Transverse colon (tissue), 3 donors: ENCODE data around the gene HHLA2.

Experiments
- EP300 ChIP-seq: sonication (generic); formaldehyde crosslinking; IDR thresholded peaks from one replicate; pipeline ENCODE4 v1.6.1; 2017; ENCODE audit warnings: antibody characterized with exemption, low read depth
- POLR2A ChIP-seq: fragments of 450-650 bp; IDR thresholded peaks from one replicate; pipeline ENCODE4 v1.6.1; 2016; ENCODE audit warnings: antibody characterized with exemption, mild to moderate bottlenecking, moderate library complexity
- TF ChIP-seq, protein P1 (sequence below), 5 experiments: fragments of 200-600 bp in 3 of 5; fragments of 450-650 bp in 2 of 5; sonication (generic) in 3 of 5; IDR thresholded peaks; 1 replicate in 2 of 5; 2 replicates in 3 of 5; pipeline ENCODE4 v1.5.1; 2016 to 2017; ENCODE audit warnings: antibody characterized with exemption in 5 of 5, inconsistent platforms in 3 of 5, mild to moderate bottlenecking in 2 of 5, moderate library complexity in 1 of 5

- TF ChIP-seq, protein P1, sequence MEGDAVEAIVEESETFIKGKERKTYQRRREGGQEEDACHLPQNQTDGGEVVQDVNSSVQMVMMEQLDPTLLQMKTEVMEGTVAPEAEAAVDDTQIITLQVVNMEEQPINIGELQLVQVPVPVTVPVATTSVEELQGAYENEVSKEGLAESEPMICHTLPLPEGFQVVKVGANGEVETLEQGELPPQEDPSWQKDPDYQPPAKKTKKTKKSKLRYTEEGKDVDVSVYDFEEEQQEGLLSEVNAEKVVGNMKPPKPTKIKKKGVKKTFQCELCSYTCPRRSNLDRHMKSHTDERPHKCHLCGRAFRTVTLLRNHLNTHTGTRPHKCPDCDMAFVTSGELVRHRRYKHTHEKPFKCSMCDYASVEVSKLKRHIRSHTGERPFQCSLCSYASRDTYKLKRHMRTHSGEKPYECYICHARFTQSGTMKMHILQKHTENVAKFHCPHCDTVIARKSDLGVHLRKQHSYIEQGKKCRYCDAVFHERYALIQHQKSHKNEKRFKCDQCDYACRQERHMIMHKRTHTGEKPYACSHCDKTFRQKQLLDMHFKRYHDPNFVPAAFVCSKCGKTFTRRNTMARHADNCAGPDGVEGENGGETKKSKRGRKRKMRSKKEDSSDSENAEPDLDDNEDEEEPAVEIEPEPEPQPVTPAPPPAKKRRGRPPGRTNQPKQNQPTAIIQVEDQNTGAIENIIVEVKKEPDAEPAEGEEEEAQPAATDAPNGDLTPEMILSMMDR (IDR thresholded peaks at IDR 0.05) = no peak
- TF ChIP-seq EP300 (no peak), POLR2A (no peak)
Measured at GRCh38 chr3:108328821-108329486, 32.6 kb downstream of the HHLA2 start.
